ENCODE results near the gene TBC1D23. TPM values are rescaled to one million over a fixed set of nuclear protein-coding genes. Genes with fewer than 3 reads are reported as not detected.

Gene TBC1D23
- polyA plus RNA-seq, 1 experiment = 65.7 TPM

GRCh38 chr3:100330651-100331050 lies 69.9 kb downstream of the TBC1D23 start:
- DNase-seq (ENCODE audit: low read depth, low spot score) = no peak
- no peak for TF ChIP-seq CTCF (IDR thresholded peaks at IDR 0.05; ENCODE audit: low read depth, low read length)
- H3K27me3 ChIP-seq (ENCODE audit: control insufficient read depth, insufficient read depth, low read length) = no peaks in the 10 kb centered on the region
- H3K9me3 ChIP-seq (ENCODE audit: control insufficient read depth, insufficient read depth, low read length) = no peaks in the 10 kb centered on the region
- no peak overlapping the region for H3K27ac ChIP-seq (ENCODE audit: low read depth, low read length)
- no peak overlapping the region for H3K4me3 ChIP-seq (ENCODE audit: low read depth, low read length)
- POLR2A ChIA-PET = no interaction called here
- CTCF ChIA-PET = no interaction called here

- no peak for DNase-seq (ENCODE audit: low read depth, low spot score)
- no peak for TF ChIP-seq CTCF (IDR thresholded peaks at IDR 0.05; ENCODE audit: low read depth, low read length)
- Histone ChIP-seq H3K4me3 (ENCODE audit: low read depth, low read length) (no peak overlapping the region), H3K9me3 (ENCODE audit: control insufficient read depth, insufficient read depth, low read length) (no peaks in the 10 kb centered on the region), H3K27ac (ENCODE audit: low read depth, low read length) (no peak overlapping the region), H3K27me3 (ENCODE audit: control insufficient read depth, insufficient read depth, low read length) (no peaks in the 10 kb centered on the region)
- ChIA-PET POLR2A (no interaction called here), CTCF (interaction anchor here (0.6 to 1.2 kb wide), 2 partner anchors 9 to 495 kb away, joined by 3 read pairs; no protein-coding TSS in a partner anchor)
These were observed 70.9 kb downstream of the TBC1D23 start for GRCh38 chr3:100331660-100332059.

- Histone ChIP-seq H3K9me3 (ENCODE audit: control insufficient read depth, insufficient read depth, low read length) (no peaks in the 10 kb centered on the region), H3K27me3 (ENCODE audit: control insufficient read depth, insufficient read depth, low read length) (no peaks in the 10 kb centered on the region), H3K27ac (ENCODE audit: low read depth, low read length) (no peak overlapping the region), H3K4me3 (ENCODE audit: low read depth, low read length) (no peak overlapping the region)
- DNase-seq (ENCODE audit: low read depth, low spot score) = no peak
- ChIA-PET CTCF (interaction anchor here (1.2 kb wide), 1 partner anchor 16 kb away, joined by 3 read pairs; no protein-coding TSS in a partner anchor), POLR2A (interaction anchor here (0.8 kb wide), 1 partner anchor 394 kb away, joined by 3 read pairs; no protein-coding TSS in a partner anchor)
- TF ChIP-seq CTCF (IDR thresholded peaks at IDR 0.05; ENCODE audit: low read depth, low read length) = no peak
These were observed 72.3 kb downstream of the TBC1D23 start for GRCh38 chr3:100333051-100333450.

GRCh38 chr3:100333970-100334487 lies 73.2 kb downstream of the TBC1D23 start:
- no peaks in the 10 kb centered on the region for H3K27me3 ChIP-seq (ENCODE audit: control insufficient read depth, insufficient read depth, low read length)
- TF ChIP-seq CTCF (IDR thresholded peaks at IDR 0.05; ENCODE audit: low read depth, low read length) = no peak
- ChIA-PET POLR2A (interaction anchor here (0.6 to 1.2 kb wide), 3 partner anchors 42 to 1263 kb away, joined by 6 read pairs; partner anchors contain the start of genes LNP1 and TOMM70), CTCF (interaction anchor here (0.5 to 1.2 kb wide), 4 partner anchors 17 to 502 kb away, joined by 3 to 5 read pairs (median 4); no protein-coding TSS in a partner anchor)
- H3K9me3 ChIP-seq (ENCODE audit: control insufficient read depth, insufficient read depth, low read length) = no peaks in the 10 kb centered on the region
- peak overlapping the region; percentile 72 for H3K4me3 ChIP-seq (ENCODE audit: low read depth, low read length)
- H3K27ac ChIP-seq (ENCODE audit: low read depth, low read length) = peak overlapping the region; percentile 25
- DNase-seq (ENCODE audit: low read depth, low spot score) = no peak

All from AG04450 (cell line).